ENCODE data around the gene SLC6A19.
"Not testable (repeated sequence)": the region's sequence is repeated elsewhere in the genome, so short reads cannot be mapped to it uniquely, and the experiment has no call there.

Gene SLC6A19

DNA sequence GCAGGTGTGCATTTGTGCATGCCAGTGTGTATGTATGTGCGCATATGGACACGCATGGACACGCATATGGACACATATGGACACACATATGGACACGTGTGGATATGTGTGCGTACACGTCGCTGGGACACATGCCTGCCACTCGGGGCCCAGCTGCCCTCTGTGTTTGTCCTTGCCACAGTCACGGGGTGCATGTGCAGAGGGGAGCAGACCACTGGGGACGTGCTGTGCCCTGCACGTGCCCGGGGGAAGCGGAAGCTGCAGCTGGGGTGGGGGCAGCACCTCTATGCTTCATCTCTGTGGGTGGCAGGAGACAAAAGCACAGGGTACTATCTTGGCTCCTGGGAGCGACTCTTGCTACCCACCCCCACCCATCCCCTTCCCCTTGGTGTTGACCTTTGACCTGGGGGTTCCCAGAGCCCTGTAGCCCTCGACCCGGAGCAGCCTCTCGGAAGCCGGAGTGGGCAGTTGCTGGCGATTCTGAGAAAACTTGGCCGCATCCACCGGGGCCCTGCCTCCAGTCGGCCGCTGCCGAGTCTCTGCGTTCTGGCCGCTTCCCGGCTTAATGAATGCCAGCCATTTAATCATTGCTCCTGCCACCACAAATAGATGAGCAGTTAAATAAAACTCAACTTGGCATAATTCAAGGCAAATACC lies 21.4 kb downstream of the SLC6A19 start:
- DNase-seq (ENCODE audit: low read depth in 2 of 2) = no peak

DNA sequence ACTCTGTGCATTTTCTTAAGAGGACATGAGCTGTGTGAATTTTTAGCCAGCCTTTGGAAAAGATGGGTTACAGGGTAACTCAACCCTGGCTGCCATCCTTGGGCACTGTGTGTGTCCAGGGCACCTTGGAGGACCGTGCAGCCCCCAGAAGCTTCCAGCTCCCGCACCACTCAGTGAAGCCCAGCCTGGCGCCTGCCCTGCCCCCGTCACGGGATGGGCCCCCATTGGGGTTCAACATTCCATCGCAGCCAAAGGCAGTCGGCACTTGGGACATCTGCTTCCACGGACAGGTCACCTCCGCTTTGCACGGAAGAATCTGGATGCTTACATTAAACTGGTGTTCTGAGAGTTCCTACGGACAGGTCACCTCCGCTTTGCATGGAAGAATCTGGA lies 21.9 kb downstream of the SLC6A19 start:
- no peak for DNase-seq (ENCODE audit: low read depth in 2 of 2)

DNA sequence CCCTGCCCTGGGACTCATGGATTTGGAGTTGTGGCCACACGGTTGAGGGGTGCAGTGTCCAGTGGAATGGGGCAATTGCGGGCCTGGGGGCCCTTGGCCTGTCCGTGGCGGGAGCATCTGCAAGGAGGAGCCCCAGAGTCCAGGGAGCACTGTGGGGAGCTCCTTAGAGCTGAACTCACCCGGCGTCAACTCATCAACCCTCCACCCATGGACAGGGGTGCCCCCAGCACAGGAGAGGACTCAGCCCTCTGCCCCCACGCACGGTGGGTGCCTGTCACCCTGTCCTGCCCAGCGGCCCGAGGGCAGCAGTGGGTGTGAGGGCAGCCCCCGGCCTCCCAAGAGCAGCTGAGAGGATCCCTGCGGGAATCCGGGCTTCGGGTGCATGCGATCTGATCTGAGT lies 23.2 kb downstream of the SLC6A19 start:
- no peak for DNase-seq (ENCODE audit: low read depth in 2 of 2)

DNA sequence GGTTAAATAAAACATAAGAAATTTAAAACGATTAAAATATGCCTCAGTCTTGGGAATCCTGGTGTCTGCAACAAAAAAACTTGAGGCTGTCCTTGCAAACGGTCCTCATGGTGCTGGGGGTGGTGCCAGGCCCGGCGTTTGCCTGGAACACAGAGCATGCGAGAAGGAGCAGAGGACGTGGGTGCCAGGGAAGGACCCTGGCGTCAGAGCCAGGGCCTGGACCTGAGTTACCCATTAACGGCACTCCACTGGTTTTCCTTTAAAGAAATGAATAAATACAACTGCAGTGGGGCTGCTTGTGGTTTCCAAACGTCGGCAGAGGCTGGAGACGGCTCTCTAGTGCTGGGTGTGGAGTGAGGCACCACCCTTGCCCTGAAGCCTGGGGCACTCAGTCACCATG lies 23.7 kb downstream of the SLC6A19 start, which contains the start of gene SLC6A18:
Gene SLC6A18 (plus strand): TSS at position 301 of the 400 bp plus-strand sequence. CDS start 97 bp downstream, at position 398.
- DNase-seq (ENCODE audit: low read depth in 2 of 2) = no peak

DNA sequence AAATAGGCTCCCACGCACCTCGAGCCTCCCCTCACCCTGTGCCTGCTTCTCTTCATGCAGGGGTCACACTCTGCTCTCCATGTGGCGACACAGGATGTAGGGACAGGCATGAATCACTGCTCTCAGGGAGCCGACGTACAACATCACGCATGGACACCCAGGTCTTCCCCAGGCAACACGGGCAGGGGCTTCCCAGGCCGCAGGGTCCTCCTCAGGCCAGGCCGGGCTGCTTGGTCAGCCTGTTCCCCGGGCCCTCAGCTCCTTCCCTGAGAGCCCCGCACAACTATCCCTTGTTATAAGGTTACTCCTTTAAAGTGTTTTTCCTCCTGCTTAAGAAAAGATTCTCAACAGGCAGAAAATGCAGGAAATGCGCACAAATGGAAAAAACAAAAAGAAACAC lies 24.8 kb downstream of the SLC6A19 start:
- no peak for DNase-seq (ENCODE audit: low read depth in 2 of 2)

DNA sequence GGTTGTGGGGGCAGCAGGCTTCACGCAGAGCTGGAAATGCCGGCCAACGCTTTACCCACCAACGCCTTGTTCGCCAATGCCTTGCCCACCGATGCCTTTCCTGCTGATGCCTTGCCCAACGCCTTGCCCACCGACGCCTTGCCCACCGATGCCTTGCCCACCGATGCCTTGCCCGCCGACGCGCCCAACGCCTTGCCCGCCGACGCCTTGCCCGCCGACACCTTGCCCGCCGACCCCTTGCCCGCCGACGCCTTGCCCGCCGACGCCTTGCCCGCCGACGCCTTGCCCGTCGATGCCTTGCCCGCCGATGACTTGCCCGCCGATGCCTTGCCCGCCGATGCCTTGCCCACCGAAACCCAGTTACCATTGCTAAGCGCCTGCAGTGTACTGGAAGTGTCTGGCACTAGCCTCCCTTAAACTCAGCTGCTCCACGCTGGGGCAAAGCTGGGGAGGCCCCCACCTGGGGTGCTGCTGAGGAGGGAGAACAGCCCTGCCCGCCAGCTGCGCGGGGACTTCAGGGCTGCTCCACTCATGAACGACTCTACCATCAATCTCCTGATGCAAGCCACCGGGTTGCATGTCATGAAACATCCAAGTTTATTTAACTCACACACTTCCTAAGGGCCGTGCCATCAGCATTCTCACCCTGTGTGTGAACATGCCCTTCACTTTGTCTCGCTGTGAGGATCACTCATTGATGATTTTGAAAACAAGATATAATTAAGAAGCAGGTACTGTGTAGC lies 25.6 kb downstream of the SLC6A19 start:
- no peak for DNase-seq (ENCODE audit: low read depth in 2 of 2)

DNA sequence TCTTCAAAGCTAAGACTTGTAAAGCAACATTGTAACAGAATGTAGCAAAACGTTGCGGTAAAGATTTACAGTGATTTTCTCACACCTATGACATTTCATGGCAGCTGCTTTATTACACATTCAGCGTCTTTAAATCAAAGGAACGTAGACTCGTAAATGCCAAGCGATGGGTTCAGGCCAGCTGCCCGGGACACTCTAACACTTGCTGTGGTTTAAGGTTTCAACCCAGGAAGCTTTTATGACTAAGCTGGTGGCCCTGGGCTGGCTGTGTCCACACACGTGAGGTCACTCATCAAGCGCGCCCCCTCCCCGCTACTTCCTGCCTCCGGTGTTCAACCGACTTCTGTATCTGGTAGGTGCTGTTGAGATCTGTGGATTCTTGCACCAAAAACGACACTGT lies 26.3 kb downstream of the SLC6A19 start:
- no peak for DNase-seq (ENCODE audit: low read depth in 2 of 2)

DNA sequence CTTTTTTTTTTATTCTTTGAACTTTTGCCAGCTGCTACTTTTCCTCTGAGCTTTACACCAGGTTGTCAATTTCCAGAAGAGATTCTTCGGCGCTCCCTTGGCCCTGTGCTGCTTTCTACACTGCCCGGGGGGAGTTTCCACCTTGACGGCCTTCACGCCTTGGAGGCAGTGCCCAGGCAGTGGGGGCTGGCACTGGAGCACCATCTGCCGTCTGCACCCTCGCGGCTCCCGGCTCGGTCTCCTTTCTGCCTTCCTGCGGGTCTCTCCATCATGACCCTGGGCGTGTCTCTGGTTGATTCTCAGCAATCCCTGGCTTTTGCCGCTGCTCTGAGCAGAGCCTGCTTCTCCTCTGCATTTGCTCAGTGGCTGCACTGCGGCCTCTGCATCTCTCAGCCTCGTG lies 26.7 kb downstream of the SLC6A19 start:
- DNase-seq (ENCODE audit: low read depth in 2 of 2) = no peak

DNA sequence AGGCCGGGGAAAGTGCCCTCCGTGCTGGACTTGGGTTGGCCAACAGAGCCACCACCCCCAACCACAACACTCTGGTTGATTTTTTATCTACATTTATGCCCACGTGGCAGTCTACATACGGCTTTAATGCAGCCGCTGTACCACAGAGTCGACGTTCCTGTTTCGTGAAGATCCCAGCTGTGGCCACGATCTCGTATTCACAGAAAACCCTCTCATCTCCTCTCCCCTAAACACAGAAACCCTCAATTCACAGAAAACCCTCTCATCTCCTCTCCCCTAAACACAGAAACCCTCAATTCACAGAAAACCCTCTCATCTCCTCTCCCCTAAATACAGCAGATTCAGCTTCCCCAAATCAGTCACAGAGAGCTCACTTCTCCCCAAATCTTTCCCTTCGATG lies 27.6 kb downstream of the SLC6A19 start:
- not testable (repeated sequence) for DNase-seq (ENCODE audit: low read depth in 2 of 2)

DNA sequence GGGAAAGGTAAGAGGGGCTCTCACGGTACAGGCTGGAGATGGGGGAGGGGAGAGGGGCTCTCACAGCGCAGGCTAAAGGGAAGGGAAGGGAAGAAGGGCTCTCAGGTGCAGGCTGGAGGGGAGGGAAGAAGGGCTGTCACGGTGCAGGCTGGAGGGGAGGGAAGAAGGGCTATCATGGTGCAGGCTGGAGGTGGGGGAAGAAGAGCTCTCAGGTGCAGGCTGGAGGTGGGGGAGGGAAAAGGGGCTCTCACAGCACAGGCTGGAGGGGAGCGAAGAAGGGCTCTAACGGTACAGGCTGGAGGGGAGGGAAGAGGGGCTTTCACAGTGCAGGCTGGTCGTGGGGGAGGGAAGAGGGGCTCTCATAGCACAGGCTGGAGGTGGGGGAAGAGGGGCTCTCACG lies 28.4 kb downstream of the SLC6A19 start:
- DNase-seq (ENCODE audit: low read depth in 2 of 2) = no peak

DNA sequence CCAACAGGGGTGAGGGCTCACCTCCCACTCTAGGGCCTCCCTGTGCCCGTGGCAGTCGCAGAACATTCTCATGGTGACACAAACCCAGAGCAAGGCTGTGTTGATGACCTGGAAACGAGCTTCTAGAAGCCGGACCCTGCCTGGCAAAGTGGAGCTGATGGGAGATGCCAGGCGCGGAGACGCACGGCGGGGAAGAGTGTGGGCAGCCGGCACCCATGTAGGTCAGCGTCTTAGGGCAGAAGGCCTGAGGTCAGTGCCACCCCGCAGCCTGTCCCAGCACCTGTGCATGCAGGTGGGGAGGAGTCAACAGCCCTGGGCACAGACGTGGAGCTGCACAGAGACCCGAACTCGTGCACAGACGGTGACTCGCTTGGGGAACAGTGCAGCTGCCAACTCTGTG lies 29.2 kb downstream of the SLC6A19 start:
- DNase-seq (ENCODE audit: low read depth in 2 of 2) = no peak

DNA sequence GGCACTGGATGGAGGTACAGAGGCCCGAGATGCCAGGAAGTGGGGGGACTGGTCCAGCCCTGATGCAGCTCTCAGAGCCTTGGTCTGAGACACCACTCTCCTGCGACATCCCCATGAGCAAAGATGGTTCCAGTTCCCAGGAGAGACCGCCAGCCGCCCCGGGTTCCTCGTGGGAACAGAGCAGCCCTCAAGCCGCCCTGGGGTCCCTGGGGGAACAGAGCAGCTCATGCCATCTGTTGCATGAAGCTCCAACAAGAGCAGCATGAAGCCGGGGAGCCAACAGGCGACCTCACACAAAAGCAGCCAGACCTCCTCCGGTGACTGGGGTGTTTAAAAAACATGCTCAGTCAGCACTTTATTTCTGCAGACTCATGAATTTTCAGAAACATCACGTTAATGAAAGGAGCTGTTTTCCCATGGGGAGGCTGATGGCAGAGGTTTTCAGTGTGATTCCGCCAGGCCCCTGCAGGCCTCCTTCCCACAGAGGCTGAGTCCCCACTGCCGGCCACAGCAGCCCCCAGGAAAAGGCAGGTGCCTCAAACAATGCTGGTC lies 30.0 kb downstream of the SLC6A19 start:
- no peak for DNase-seq (ENCODE audit: low read depth in 2 of 2)

DNA sequence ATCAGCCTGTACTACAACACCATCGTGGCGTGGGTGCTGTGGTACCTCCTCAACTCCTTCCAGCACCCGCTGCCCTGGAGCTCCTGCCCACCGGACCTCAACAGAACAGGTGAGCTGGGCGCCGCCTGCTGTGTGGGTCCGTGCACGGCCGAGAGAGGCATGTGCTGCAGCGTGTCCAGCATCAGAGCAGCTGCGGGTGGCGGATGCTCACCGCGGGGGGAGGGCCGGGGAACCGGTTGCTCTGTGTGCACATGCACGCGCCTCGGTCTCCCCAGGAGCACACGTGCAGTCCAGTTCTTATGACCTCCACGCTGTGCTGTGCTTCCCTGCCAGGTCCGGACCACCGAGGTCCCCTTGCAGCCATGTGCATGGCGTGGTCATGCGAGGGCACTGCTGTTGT lies 31.4 kb downstream of the SLC6A19 start:
- no peak for DNase-seq (ENCODE audit: low read depth in 2 of 2)

DNA sequence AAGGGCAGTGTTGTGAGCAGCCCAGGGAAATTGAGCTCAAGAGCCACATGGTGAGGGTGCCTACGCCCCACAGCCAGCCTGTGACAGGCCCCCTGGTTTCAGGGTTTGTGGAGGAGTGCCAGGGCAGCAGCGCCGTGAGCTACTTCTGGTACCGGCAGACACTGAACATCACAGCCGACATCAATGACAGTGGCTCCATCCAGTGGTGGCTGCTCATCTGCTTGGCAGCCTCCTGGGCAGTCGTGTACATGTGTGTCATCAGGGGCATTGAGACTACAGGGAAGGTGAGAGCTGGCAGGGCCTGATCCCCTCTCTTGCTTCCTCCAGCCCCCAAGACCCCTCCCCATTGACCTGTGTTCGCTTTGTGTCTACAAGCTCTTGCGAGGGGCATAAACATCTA lies 34.0 kb downstream of the SLC6A19 start:
- DNase-seq (ENCODE audit: low read depth in 2 of 2) = no peak

DNA sequence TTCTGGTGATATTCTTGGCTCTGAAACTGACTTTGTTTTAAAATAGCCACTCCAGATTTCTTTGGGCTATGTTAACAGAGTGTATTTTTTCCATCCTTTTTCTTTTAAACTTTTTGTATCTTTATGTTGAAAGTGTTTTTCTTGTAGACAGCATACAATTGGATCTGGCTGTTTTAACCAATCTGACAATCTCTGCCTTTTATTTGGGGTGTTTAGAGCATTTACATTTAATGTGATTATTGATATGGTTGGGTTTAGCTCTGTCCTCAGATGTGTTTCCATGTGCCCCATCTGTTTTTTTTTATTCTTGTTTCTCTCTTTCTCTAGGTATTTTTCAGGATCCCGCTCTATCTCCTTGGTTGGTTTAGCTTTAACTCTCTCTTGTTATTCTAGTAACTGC lies 34.4 kb downstream of the SLC6A19 start:
- DNase-seq (ENCODE audit: low read depth in 2 of 2) = no peak

DNA sequence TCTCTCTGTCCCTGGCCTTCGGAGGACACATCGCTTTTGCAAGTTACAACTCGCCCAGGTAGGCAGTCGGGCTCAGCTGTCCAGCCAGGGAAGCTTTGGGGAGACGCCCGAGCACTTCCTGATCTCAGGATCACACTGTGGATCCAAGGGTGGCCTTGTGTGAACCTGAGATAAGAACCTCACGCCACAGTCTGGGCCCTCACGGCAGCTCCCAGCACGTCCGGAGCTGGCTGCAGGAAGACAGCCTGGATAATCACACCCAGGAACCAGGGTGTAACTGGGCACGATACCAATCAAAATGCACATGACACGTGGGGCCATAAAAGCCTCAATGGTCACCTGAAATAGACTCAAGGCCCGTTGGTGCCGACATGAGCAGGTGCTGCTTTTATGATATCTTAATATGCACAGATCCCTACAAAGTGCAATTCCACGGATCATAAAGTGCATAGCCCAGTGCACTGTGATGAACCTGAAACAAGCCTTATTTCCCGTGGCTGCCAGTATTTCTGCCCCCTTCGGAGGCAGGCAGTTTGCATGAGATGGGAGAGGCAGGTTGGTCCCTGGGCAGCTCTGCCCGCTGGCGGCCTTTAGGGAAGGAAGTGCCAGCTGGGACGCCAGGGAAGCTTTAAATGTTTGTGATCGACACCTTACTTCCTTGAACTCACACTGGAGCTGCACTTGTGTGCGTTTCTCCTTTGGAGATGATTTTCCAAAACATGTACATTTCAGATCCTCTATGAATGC lies 38.3 kb downstream of the SLC6A19 start:
- DNase-seq (ENCODE audit: low read depth in 2 of 2) = no peak

DNA sequence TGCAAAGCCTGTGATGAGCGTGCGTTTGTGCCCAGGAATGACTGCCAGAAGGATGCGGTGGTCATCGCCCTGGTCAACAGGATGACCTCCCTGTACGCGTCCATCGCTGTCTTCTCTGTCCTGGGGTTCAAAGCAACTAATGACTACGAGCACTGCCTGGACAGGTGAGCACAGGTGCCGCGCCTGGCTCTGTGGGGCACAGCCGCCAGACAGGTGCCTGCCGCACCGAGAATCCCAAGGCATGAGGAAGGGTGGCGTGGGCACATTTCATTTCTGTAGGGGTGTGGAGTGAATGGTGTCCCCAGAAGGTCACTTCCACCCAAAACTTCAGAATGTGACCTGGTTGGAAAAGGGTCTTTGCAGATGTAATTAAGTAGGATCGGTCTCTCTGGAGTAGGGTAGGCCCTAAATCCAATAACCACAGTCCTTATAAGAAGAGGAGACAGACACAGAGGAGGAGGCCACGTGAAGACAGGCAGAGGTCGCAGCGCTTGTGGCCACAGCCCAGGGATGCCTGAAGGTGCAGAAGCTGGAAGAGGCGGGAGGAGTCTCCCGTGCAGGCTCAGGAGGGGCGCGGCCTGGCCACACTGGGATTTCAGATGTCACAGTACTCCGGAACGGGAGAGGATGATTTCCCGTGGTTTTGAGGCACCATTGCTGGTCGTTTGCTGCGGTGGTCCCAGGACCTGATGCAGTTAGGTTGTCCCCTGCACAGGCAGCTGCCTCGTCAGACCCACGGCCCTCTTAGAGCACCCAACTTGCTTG lies 39.3 kb downstream of the SLC6A19 start:
- no peak for DNase-seq (ENCODE audit: low read depth in 2 of 2)

DNA sequence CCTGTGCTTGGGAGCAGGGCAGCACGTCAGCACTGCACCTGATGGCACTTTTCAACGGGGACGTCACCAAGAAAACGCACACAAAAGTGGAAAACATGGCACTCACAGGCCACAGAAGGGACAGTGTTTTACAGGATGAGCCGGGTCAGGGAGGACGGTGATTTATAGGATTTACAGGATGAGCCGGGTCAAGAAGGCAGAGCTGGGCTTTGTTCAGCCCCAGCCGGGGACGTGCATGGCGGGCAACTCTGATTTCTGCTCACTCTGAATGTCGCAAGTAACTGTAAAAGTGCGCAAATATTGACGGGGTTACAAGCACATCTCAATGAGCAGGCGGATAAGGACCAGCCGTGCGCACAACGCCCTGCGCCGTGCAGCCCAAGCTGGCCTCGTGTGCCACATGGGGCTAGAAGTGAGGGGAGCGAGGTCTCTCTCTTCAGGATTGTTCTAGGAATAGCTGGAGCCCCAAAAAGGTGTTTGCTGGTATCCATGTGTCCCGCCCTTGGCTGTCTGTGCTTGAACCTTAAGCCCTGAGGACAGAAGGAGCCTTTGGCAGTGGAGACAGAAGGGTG lies 40.2 kb downstream of the SLC6A19 start:
- DNase-seq (ENCODE audit: low read depth in 2 of 2) = no peak

DNA sequence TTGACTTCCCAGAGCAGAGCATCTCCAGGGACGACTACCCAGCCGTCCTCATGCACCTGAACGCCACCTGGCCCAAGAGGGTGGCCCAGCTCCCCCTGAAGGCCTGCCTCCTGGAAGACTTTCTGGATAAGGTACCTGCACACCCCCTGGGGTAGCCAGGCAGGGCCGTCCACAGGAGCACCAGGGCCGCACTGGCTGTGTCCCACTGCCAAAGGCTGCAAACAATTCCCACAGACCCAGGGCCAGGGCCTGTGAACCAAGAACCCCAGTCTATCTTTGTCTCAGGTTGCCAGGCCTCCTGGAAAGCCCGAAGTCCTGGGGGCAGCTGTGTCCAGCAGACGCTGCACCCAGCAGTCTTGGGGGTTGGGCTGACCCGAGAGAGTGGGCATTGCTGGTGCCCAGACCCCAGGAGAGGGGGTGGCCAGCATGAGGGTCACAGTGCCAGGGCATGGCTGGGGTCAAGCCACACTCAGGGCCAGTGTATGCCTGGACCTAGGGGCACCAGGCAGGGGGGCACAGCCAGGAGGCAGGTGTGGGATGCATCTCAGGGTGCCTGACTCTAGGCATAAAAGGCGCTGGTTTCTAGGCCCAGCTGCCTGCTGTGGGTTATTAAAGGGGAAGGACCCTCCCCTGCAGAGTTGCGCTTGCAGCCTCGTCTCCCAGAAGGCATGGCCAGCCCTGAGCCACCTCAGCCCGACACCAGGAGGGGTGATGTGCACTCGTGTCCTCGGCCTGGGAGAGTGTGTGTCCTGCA lies 41.5 kb downstream of the SLC6A19 start:
- DNase-seq (ENCODE audit: low read depth in 2 of 2) = no peak

DNA sequence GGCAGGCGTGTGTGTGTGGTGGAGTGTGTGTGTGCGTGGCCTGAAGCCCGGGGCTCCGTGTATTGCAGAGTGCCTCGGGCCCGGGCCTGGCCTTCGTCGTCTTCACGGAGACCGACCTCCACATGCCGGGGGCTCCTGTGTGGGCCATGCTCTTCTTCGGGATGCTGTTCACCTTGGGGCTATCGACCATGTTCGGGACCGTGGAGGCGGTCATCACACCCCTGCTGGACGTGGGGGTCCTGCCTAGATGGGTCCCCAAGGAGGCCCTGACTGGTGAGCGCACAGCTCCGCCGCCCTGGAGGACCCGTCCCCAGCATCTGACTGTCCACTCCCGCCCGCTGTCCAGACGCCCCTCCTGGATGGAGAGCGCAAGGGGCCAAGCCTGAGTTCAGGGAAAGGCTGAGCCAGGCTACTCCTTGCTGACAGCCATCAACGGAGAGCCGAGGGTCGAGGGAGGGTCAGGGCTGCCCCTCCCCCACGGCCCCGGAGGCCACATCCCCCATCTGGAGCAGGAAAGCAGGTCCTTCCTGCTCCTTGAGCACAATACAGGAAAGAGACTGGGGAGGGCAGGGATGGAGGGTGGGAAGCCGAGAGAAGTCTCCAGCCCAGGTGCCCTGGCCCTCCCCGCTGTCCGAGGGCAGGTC lies 42.2 kb downstream of the SLC6A19 start:
- no peak for DNase-seq (ENCODE audit: low read depth in 2 of 2)

Measured in fibroblast of skin of left biceps (primary cell).